Measurements from ENCODE around the gene RTN4RL2.

GRCh38 chr11:57480409-57481137, 20.2 kb downstream of the RTN4RL2 start:
- TF ChIP-seq FOXA1 (IDR thresholded peaks at IDR 0.05), result no peak
- no peak for TF ChIP-seq FOXM1 (IDR thresholded peaks at IDR 0.05; ENCODE audit: borderline replicate concordance)
- no peak for TF ChIP-seq BHLHE40 (IDR thresholded peaks at IDR 0.05; ENCODE audit: borderline replicate concordance)
- no peak for TF ChIP-seq SUZ12 (IDR thresholded peaks at IDR 0.05)
- TF ChIP-seq ELF4 (IDR thresholded peaks at IDR 0.05), result no peak
- TF ChIP-seq L3MBTL2 (conservative IDR thresholded peaks at IDR 0.05), result no peak
- TF ChIP-seq FOXK2 (IDR thresholded peaks at IDR 0.05), result no peak
- TF ChIP-seq, protein P1, sequence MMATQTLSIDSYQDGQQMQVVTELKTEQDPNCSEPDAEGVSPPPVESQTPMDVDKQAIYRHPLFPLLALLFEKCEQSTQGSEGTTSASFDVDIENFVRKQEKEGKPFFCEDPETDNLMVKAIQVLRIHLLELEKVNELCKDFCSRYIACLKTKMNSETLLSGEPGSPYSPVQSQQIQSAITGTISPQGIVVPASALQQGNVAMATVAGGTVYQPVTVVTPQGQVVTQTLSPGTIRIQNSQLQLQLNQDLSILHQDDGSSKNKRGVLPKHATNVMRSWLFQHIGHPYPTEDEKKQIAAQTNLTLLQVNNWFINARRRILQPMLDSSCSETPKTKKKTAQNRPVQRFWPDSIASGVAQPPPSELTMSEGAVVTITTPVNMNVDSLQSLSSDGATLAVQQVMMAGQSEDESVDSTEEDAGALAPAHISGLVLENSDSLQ (IDR thresholded peaks at IDR 0.05), result no peak
- TF ChIP-seq LEF1 (IDR thresholded peaks at IDR 0.05; ENCODE audit: borderline replicate concordance), result no peak
- TF ChIP-seq TARDBP (IDR thresholded peaks at IDR 0.05), result no peak
- TF ChIP-seq SP1 (IDR thresholded peaks at IDR 0.05), result no peak
- no peak for TF ChIP-seq ZNF384 (IDR thresholded peaks at IDR 0.05)
- no peak for TF ChIP-seq ARNT (IDR thresholded peaks at IDR 0.05)

Data from HEK293T (cell line).